ENCODE data around the gene KIAA0408. TPM values are rescaled to one million over a fixed set of nuclear protein-coding genes. Genes with fewer than 3 reads are reported as not detected.
A peak's percentile ranks its signal among the peaks of the same experiment; 100 is the strongest.

The KIAA0408 gene
- polyA plus RNA-seq, 1 of the 3 experiments (the other 2 are of a cell fraction): 4.0 TPM

DNA sequence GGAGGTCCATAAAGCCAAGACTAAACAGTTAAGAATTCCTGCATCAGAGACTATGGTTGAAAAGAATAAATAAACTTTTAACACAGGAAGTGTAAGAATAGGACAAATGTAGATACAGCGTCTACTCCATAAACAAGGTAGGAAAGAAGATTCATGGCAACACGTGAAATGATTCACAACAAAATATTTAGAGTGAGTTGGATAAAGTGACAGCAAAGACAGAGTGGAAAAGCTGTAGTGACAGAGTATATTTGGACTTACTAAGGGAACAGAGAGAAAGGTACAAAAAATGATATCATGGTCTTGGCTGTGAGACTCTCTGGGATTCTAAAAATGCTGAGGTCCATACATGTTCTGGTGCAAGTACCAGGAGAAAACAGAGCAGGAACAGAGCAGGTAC is 21.9 kb upstream of the KIAA0408 start:
- no peaks in the 10 kb centered on the region for H3K27me3 ChIP-seq (ENCODE audit: insufficient read depth)
- no peaks in the 10 kb centered on the region for H3K9me3 ChIP-seq
- H3K79me2 ChIP-seq (ENCODE audit: insufficient read depth): no peaks in the 10 kb centered on the region
- no peak overlapping the region for H3K4me3 ChIP-seq (ENCODE audit: low read depth in 2 of 2, low read length in 1 of 2)
- H3K27ac ChIP-seq (ENCODE audit: low read depth in 2 of 2, low read length in 1 of 2): peak overlapping the region in 1 of 2 experiments; percentile 30; a peak in 2 of 4 replicates
- no peaks in the 10 kb centered on the region for H3K9me2 ChIP-seq
- no peak for DNase-seq
- H4K20me1 ChIP-seq (ENCODE audit: insufficient read depth): no peaks in the 10 kb centered on the region
- TF ChIP-seq POLR2AphosphoS5 (IDR thresholded peaks at IDR 0.05; ENCODE audit: low read depth, low read length): no peak
- TF ChIP-seq MXI1 (IDR thresholded peaks at IDR 0.05; ENCODE audit: low read depth, low read length): no peak
- TF ChIP-seq RAD21 (IDR thresholded peaks at IDR 0.05; ENCODE audit: low read length): no peak
- TF ChIP-seq, protein P1, sequence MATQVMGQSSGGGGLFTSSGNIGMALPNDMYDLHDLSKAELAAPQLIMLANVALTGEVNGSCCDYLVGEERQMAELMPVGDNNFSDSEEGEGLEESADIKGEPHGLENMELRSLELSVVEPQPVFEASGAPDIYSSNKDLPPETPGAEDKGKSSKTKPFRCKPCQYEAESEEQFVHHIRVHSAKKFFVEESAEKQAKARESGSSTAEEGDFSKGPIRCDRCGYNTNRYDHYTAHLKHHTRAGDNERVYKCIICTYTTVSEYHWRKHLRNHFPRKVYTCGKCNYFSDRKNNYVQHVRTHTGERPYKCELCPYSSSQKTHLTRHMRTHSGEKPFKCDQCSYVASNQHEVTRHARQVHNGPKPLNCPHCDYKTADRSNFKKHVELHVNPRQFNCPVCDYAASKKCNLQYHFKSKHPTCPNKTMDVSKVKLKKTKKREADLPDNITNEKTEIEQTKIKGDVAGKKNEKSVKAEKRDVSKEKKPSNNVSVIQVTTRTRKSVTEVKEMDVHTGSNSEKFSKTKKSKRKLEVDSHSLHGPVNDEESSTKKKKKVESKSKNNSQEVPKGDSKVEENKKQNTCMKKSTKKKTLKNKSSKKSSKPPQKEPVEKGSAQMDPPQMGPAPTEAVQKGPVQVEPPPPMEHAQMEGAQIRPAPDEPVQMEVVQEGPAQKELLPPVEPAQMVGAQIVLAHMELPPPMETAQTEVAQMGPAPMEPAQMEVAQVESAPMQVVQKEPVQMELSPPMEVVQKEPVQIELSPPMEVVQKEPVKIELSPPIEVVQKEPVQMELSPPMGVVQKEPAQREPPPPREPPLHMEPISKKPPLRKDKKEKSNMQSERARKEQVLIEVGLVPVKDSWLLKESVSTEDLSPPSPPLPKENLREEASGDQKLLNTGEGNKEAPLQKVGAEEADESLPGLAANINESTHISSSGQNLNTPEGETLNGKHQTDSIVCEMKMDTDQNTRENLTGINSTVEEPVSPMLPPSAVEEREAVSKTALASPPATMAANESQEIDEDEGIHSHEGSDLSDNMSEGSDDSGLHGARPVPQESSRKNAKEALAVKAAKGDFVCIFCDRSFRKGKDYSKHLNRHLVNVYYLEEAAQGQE (IDR thresholded peaks at IDR 0.05; ENCODE audit: low read depth, low read length): no peak
- no peak for TF ChIP-seq SMC3 (IDR thresholded peaks at IDR 0.05; ENCODE audit: low read depth, low read length)
- TF ChIP-seq, protein P2, sequence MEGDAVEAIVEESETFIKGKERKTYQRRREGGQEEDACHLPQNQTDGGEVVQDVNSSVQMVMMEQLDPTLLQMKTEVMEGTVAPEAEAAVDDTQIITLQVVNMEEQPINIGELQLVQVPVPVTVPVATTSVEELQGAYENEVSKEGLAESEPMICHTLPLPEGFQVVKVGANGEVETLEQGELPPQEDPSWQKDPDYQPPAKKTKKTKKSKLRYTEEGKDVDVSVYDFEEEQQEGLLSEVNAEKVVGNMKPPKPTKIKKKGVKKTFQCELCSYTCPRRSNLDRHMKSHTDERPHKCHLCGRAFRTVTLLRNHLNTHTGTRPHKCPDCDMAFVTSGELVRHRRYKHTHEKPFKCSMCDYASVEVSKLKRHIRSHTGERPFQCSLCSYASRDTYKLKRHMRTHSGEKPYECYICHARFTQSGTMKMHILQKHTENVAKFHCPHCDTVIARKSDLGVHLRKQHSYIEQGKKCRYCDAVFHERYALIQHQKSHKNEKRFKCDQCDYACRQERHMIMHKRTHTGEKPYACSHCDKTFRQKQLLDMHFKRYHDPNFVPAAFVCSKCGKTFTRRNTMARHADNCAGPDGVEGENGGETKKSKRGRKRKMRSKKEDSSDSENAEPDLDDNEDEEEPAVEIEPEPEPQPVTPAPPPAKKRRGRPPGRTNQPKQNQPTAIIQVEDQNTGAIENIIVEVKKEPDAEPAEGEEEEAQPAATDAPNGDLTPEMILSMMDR (IDR thresholded peaks at IDR 0.05): no peak
- TF ChIP-seq, protein P3, sequence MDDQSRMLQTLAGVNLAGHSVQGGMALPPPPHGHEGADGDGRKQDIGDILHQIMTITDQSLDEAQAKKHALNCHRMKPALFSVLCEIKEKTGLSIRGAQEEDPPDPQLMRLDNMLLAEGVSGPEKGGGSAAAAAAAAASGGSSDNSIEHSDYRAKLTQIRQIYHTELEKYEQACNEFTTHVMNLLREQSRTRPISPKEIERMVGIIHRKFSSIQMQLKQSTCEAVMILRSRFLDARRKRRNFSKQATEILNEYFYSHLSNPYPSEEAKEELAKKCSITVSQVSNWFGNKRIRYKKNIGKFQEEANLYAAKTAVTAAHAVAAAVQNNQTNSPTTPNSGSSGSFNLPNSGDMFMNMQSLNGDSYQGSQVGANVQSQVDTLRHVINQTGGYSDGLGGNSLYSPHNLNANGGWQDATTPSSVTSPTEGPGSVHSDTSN (IDR thresholded peaks at IDR 0.05): no peak
- TF ChIP-seq ELF1 (IDR thresholded peaks at IDR 0.05): no peak
- no peak for TF ChIP-seq YY1 (IDR thresholded peaks at IDR 0.05; ENCODE audit: low read depth)
- no peak for TF ChIP-seq NFIC (IDR thresholded peaks at IDR 0.05; ENCODE audit: borderline replicate concordance)
- TF ChIP-seq, protein P4, sequence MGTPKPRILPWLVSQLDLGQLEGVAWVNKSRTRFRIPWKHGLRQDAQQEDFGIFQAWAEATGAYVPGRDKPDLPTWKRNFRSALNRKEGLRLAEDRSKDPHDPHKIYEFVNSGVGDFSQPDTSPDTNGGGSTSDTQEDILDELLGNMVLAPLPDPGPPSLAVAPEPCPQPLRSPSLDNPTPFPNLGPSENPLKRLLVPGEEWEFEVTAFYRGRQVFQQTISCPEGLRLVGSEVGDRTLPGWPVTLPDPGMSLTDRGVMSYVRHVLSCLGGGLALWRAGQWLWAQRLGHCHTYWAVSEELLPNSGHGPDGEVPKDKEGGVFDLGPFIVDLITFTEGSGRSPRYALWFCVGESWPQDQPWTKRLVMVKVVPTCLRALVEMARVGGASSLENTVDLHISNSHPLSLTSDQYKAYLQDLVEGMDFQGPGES (IDR thresholded peaks at IDR 0.05; ENCODE audit: low read depth, low read length): no peak
- TF ChIP-seq, protein P5, sequence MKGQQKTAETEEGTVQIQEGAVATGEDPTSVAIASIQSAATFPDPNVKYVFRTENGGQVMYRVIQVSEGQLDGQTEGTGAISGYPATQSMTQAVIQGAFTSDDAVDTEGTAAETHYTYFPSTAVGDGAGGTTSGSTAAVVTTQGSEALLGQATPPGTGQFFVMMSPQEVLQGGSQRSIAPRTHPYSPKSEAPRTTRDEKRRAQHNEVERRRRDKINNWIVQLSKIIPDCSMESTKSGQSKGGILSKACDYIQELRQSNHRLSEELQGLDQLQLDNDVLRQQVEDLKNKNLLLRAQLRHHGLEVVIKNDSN (IDR thresholded peaks at IDR 0.05; ENCODE audit: borderline replicate concordance, low read depth): no peak
- TF ChIP-seq CHD2 (IDR thresholded peaks at IDR 0.05; ENCODE audit: low read length, partially characterized antibody): no peak
- TF ChIP-seq EP300 (IDR thresholded peaks at IDR 0.05; ENCODE audit: borderline replicate concordance in 1 of 2, low read depth in 1 of 2, low read length in 1 of 2): no peak
- no peak for TF ChIP-seq NRF1 (IDR thresholded peaks at IDR 0.05; ENCODE audit: low read depth, low read length)
- TF ChIP-seq RXRA (IDR thresholded peaks at IDR 0.05; ENCODE audit: borderline replicate concordance, low read depth): no peak
- TF ChIP-seq JUND (IDR thresholded peaks at IDR 0.05): no peak
- TF ChIP-seq GATA2 (CRISPR knock-in tag; IDR thresholded peaks at IDR 0.05): no peak
- TF ChIP-seq FOXM1 (IDR thresholded peaks at IDR 0.05; ENCODE audit: low read depth): no peak
- TF ChIP-seq FOXJ3 (CRISPR knock-in tag; IDR thresholded peaks at IDR 0.05): no peak
- H3K9ac ChIP-seq: no peak overlapping the region
- CTCF ChIA-PET: interaction anchor here (1.4 to 2.6 kb wide), 2 partner anchors 15 to 58 kb away, joined by 3 to 8 read pairs; no protein-coding TSS in a partner anchor
- WGBS (ENCODE audit: low lambda C conversion rate): 93% methylated on average over 2 of the region's 2 CpGs
- H3K36me3 ChIP-seq (replicated peaks in 1 of 2; ENCODE audit: control insufficient read depth in 1 of 2, insufficient read depth in 2 of 2, low read length in 1 of 2): peaks cover 12 to 52% of the 10 kb centered on the region in 2 experiments
- H3F3A ChIP-seq (replicated peaks; ENCODE audit: insufficient read depth): peaks cover 24% of the 10 kb centered on the region
- no peak overlapping the region for H3K4me2 ChIP-seq
- POLR2A ChIA-PET: no interaction called here
- peaks cover 0 to 13% of the 10 kb centered on the region in 2 experiments; a peak in 1 of 4 replicates for H3K4me1 ChIP-seq (ENCODE audit: control insufficient read depth in 1 of 2, insufficient read depth in 2 of 2, low read depth in 1 of 2, low read length in 1 of 2)
- no peak overlapping the region for H2AFZ ChIP-seq (ENCODE audit: low read depth)

Measured in SK-N-SH (cell line).